ENCODE results near the gene MATN4.
A peak's percentile ranks its signal among the peaks of the same experiment; 100 is the strongest.

MATN4 gene

DNA sequence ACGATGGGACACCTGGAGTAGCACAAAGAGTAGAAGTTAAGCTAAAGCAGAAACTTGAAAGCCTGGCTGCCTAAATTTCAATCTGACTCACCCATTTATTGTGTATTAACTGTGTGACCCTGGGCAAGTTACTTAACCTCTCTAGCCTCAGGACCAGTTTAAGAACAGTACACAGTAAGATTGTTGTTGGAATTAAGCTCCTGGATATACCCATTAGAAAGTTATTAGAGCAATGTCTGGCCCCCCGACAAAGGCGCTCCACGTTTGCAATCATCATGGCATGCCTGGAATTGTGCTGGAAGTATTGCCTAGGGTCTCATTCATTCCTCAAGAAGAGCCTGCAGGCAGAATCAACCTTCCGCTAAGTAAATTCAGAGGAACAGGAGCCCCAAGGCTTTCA, 38.8 kb upstream of the MATN4 start:
- H3K4me1 ChIP-seq (ENCODE audit: control insufficient read depth, insufficient read depth, low read length) = peaks cover 57% of the 10 kb centered on the region
- H3K27ac ChIP-seq (ENCODE audit: low read length) = peak overlapping the region; percentile 85
- no peaks in the 10 kb centered on the region for H3K36me3 ChIP-seq (ENCODE audit: control insufficient read depth in 2 of 2, insufficient read depth in 2 of 2, low read length in 2 of 2)
- peak overlapping the region; percentile 77 to 91 for H3K4me3 ChIP-seq (ENCODE audit: low read length in 2 of 2)
- H3K9me3 ChIP-seq (ENCODE audit: control insufficient read depth in 2 of 2, low read length in 2 of 2) = no peaks in the 10 kb centered on the region
- no peaks in the 10 kb centered on the region for H3K27me3 ChIP-seq (ENCODE audit: control insufficient read depth in 1 of 2, insufficient read depth in 2 of 2, low read length in 2 of 2)
- peak overlapping the region; percentile 95 to 96 for H3K9ac ChIP-seq (ENCODE audit: low read length in 2 of 2)

GRCh38 chr20:45346291-45346718, 38.2 kb upstream of the MATN4 start:
- Histone ChIP-seq H3K9ac (ENCODE audit: low read length in 2 of 2) (peak overlapping the region; percentile 95 to 96), H3K4me1 (ENCODE audit: control insufficient read depth, insufficient read depth, low read length) (peaks cover 62% of the 10 kb centered on the region), H3K36me3 (ENCODE audit: control insufficient read depth in 2 of 2, insufficient read depth in 2 of 2, low read length in 2 of 2) (no peaks in the 10 kb centered on the region), H3K9me3 (ENCODE audit: control insufficient read depth in 2 of 2, low read length in 2 of 2) (no peaks in the 10 kb centered on the region), H3K27me3 (ENCODE audit: control insufficient read depth in 1 of 2, insufficient read depth in 2 of 2, low read length in 2 of 2) (no peaks in the 10 kb centered on the region), H3K4me3 (ENCODE audit: low read length in 2 of 2) (peak overlapping the region; percentile 77 to 91), H3K27ac (ENCODE audit: low read length) (peak overlapping the region; percentile 85)

GRCh38 chr20:45345104-45345936, 37.2 kb upstream of the MATN4 start:
- Histone ChIP-seq H3K27ac (ENCODE audit: low read length) (peak overlapping the region; percentile 85), H3K9me3 (ENCODE audit: control insufficient read depth in 2 of 2, low read length in 2 of 2) (no peaks in the 10 kb centered on the region), H3K27me3 (ENCODE audit: control insufficient read depth in 1 of 2, insufficient read depth in 2 of 2, low read length in 2 of 2) (no peaks in the 10 kb centered on the region), H3K36me3 (ENCODE audit: control insufficient read depth in 2 of 2, insufficient read depth in 2 of 2, low read length in 2 of 2) (peaks cover 2 to 8% of the 10 kb centered on the region in 2 donors), H3K9ac (ENCODE audit: low read length in 2 of 2) (peak overlapping the region; percentile 95 to 96), H3K4me3 (ENCODE audit: low read length in 2 of 2) (peak overlapping the region; percentile 77 to 91), H3K4me1 (ENCODE audit: control insufficient read depth, insufficient read depth, low read length) (peaks cover 70% of the 10 kb centered on the region)

GRCh38 chr20:45344168-45344860, 36.2 kb upstream of the MATN4 start:
- Histone ChIP-seq H3K4me1 (ENCODE audit: control insufficient read depth, insufficient read depth, low read length) (peaks cover 80% of the 10 kb centered on the region), H3K36me3 (ENCODE audit: control insufficient read depth in 2 of 2, insufficient read depth in 2 of 2, low read length in 2 of 2) (peaks cover 4 to 9% of the 10 kb centered on the region in 2 donors), H3K27me3 (ENCODE audit: control insufficient read depth in 1 of 2, insufficient read depth in 2 of 2, low read length in 2 of 2) (no peaks in the 10 kb centered on the region), H3K9me3 (ENCODE audit: control insufficient read depth in 2 of 2, low read length in 2 of 2) (no peaks in the 10 kb centered on the region), H3K9ac (ENCODE audit: low read length in 2 of 2) (peak overlapping the region; percentile 58 to 95), H3K27ac (ENCODE audit: low read length) (peak overlapping the region; percentile 85), H3K4me3 (ENCODE audit: low read length in 2 of 2) (peak overlapping the region; percentile 77 to 91)

GRCh38 chr20:45343532-45344167, 35.6 kb upstream of the MATN4 start:
- H3K27ac ChIP-seq (ENCODE audit: low read length) = peak overlapping the region; percentile 85
- H3K9ac ChIP-seq (ENCODE audit: low read length in 2 of 2) = peak overlapping the region; percentile 58 to 95
- H3K4me1 ChIP-seq (ENCODE audit: control insufficient read depth, insufficient read depth, low read length) = peaks cover 85% of the 10 kb centered on the region
- peak overlapping the region; percentile 36 to 91 for H3K4me3 ChIP-seq (ENCODE audit: low read length in 2 of 2)
- no peaks in the 10 kb centered on the region for H3K9me3 ChIP-seq (ENCODE audit: control insufficient read depth in 2 of 2, low read length in 2 of 2)
- no peaks in the 10 kb centered on the region for H3K27me3 ChIP-seq (ENCODE audit: control insufficient read depth in 1 of 2, insufficient read depth in 2 of 2, low read length in 2 of 2)
- peaks cover 4 to 9% of the 10 kb centered on the region in 2 donors for H3K36me3 ChIP-seq (ENCODE audit: control insufficient read depth in 2 of 2, insufficient read depth in 2 of 2, low read length in 2 of 2)

DNA sequence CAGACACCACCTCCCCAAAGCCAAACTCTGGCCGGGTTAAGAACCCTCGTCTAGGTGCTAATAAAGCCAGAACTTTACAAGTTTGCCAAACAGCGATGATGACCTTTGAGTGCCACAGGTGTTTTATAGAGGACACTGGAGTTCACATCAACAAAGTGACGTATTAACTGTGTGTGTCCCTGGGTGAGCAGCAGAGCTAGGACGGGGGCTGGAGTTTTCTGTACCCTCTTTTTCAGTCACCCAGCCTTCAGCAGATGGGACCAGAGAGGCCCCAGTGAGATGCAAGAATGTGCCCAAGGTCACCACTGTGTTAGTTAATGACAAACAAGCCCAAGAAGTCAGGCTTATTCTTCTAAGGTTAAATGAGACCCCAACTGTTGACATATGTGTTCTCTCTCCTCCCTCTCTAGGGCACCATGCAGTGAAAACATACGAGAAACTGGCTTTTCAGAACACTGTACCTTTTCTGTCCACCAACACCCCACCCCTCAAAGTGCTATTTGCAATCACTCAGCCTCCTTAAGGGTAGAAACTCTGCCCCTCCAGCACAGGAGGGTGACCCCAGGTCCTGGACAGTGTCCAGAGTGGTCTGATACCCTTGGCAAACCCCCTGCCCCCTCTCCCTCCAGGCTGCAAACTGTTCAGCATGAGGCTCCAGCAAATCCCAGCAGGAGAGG, 34.9 kb upstream of the MATN4 start:
- H3K9me3 ChIP-seq (ENCODE audit: control insufficient read depth in 2 of 2, low read length in 2 of 2) = no peaks in the 10 kb centered on the region
- no peaks in the 10 kb centered on the region for H3K27me3 ChIP-seq (ENCODE audit: control insufficient read depth in 1 of 2, insufficient read depth in 2 of 2, low read length in 2 of 2)
- H3K4me3 ChIP-seq (ENCODE audit: low read length in 2 of 2) = peak overlapping the region; percentile 36 to 91
- H3K4me1 ChIP-seq (ENCODE audit: control insufficient read depth, insufficient read depth, low read length) = peaks cover 89% of the 10 kb centered on the region
- H3K36me3 ChIP-seq (ENCODE audit: control insufficient read depth in 2 of 2, insufficient read depth in 2 of 2, low read length in 2 of 2) = peaks cover 4 to 9% of the 10 kb centered on the region in 2 donors
- H3K27ac ChIP-seq (ENCODE audit: low read length) = peak overlapping the region; percentile 85
- H3K9ac ChIP-seq (ENCODE audit: low read length in 2 of 2) = peak overlapping the region; percentile 37 to 95

DNA sequence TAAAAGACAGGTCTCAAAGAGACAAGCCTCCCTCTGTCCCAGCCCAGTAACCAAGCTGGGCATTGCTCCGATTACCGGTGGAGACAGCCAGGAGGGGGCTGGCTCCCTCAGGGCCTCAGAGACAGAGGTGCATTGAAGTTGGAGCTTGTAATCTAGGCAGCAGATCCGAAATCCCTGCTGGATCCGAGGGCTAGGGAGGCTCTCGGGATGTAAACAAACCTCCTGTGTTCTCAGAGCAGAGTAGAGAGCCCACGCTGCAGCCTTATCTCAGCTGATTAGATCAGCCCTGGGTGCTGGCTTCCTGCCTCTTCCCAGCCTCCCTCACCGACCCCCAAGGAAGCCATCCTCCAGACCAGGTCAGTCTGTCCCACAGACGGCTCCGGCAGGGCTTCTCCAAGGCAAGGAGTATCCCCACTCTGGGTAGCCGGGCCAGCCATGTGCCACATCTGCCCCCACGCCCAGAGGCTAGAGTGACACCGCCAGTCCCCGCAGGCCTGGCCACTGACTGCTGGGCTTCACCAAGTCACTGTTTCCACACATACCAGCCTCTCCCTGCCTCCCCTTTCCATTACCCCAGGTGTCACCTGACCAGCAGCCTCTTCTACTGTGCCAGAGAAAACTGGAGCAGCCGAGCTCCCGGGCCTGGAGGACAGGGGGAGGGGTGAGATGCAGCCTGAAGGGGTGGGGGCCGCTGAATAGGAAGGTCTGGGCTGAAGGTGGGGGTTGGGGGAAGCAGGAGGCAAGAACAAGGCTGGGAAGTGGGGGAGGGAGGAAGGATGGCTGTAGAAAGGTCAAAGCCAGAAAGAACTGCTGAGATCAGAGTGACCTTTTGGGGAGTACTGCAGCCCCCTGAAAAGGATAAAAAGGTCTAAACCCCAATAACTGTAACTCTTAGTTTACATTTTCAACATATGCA, 34.1 kb upstream of the MATN4 start:
- H3K9ac ChIP-seq (ENCODE audit: low read length in 2 of 2) = peak overlapping the region; percentile 60 to 95
- peak overlapping the region; percentile 85 for H3K27ac ChIP-seq (ENCODE audit: low read length)
- H3K4me3 ChIP-seq (ENCODE audit: low read length in 2 of 2) = peak overlapping the region; percentile 36 to 91
- no peaks in the 10 kb centered on the region for H3K27me3 ChIP-seq (ENCODE audit: control insufficient read depth in 1 of 2, insufficient read depth in 2 of 2, low read length in 2 of 2)
- no peaks in the 10 kb centered on the region for H3K9me3 ChIP-seq (ENCODE audit: control insufficient read depth in 2 of 2, low read length in 2 of 2)
- H3K4me1 ChIP-seq (ENCODE audit: control insufficient read depth, insufficient read depth, low read length) = peaks cover 93% of the 10 kb centered on the region
- H3K36me3 ChIP-seq (ENCODE audit: control insufficient read depth in 2 of 2, insufficient read depth in 2 of 2, low read length in 2 of 2) = peaks cover 4 to 9% of the 10 kb centered on the region in 2 donors

DNA sequence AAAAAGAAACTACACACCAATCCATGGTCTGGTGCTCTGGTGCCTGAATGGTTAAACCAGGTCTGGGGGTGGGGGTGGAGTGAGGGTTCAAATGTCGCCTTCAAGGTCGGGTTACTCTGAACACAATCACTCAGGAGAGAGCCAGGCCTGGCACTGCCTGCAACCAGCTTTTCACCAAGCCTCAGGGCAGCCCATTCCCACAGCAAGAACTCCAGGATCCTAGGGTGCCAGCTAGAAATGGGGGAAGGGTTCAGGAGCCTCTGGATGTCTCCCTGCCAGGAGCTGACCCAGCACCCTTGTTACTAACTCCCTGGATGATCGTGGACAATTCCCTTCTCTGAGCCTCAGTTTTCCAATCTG, 33.5 kb upstream of the MATN4 start:
- Histone ChIP-seq H3K4me1 (ENCODE audit: control insufficient read depth, insufficient read depth, low read length) (peaks cover 97% of the 10 kb centered on the region), H3K9ac (ENCODE audit: low read length in 2 of 2) (peak overlapping the region; percentile 60 to 95), H3K36me3 (ENCODE audit: control insufficient read depth in 2 of 2, insufficient read depth in 2 of 2, low read length in 2 of 2) (peaks cover 4 to 9% of the 10 kb centered on the region in 2 donors), H3K9me3 (ENCODE audit: control insufficient read depth in 2 of 2, low read length in 2 of 2) (no peaks in the 10 kb centered on the region), H3K27ac (ENCODE audit: low read length) (peak overlapping the region; percentile 85), H3K4me3 (ENCODE audit: low read length in 2 of 2) (peak overlapping the region; percentile 36 to 61), H3K27me3 (ENCODE audit: control insufficient read depth in 1 of 2, insufficient read depth in 2 of 2, low read length in 2 of 2) (no peaks in the 10 kb centered on the region)

DNA sequence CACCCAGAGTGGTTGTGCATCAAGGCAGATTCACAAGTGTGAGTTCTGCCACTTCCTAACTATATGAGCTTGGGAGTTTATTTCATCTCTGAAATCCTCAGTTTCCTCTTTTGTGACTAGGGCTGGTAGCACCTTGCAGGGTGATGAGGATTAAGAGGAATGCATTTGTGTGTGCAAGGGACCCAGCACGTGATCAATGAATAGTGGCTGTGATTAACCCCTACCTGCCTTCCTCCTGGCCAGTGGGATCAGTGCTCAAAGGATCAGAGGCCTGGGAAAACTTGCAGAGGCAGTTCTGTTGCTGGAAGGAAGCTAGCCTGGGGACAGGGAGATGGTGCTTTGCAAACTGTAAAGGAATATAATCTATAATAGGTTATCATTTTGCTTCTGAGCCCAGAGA, 32.9 kb upstream of the MATN4 start:
- H3K4me3 ChIP-seq (ENCODE audit: low read length in 2 of 2) = no peak overlapping the region
- H3K4me1 ChIP-seq (ENCODE audit: control insufficient read depth, insufficient read depth, low read length) = peaks cover 93% of the 10 kb centered on the region
- H3K27me3 ChIP-seq (ENCODE audit: control insufficient read depth in 1 of 2, insufficient read depth in 2 of 2, low read length in 2 of 2) = no peaks in the 10 kb centered on the region
- H3K36me3 ChIP-seq (ENCODE audit: control insufficient read depth in 2 of 2, insufficient read depth in 2 of 2, low read length in 2 of 2) = peaks cover 4 to 9% of the 10 kb centered on the region in 2 donors
- H3K9me3 ChIP-seq (ENCODE audit: control insufficient read depth in 2 of 2, low read length in 2 of 2) = no peaks in the 10 kb centered on the region
- peak overlapping the region; percentile 85 for H3K27ac ChIP-seq (ENCODE audit: low read length)
- H3K9ac ChIP-seq (ENCODE audit: low read length in 2 of 2) = no peak overlapping the region
